Karpas-422 (cell line): ENCODE results near the gene OGFOD1. TPM values are rescaled to one million over a fixed set of nuclear protein-coding genes. Genes with fewer than 3 reads are reported as not detected.
"Not testable (repeated sequence)": the region's sequence is repeated elsewhere in the genome, so short reads cannot be mapped to it uniquely, and the experiment has no call there.

Source experiments
- DNase-seq: peaks from one replicate; pipeline ENCODE4 v3.0.0-alpha.2; 2015
- H2AFZ ChIP-seq: fragments of 200-600 bp; sonication (generic); 2 replicates; pipeline ENCODE4 v1.6.1; 2014; ENCODE audit warnings: antibody characterized with exemption, low read length, mixed read lengths
- H3K27ac ChIP-seq: fragments of 200-600 bp; sonication (generic); 2 replicates; pipeline ENCODE4 v1.5.1; 2014; ENCODE audit warnings: mild to moderate bottlenecking, low read length, moderate library complexity
- H3K27me3 ChIP-seq: fragments of 200-600 bp; sonication (generic); 2 replicates; pipeline ENCODE4 v1.6.1; 2014; ENCODE audit warnings: low read length, mixed read lengths
- H3K36me3 ChIP-seq: fragments of 200-600 bp; sonication (generic); 2 replicates; pipeline ENCODE4 v1.6.1; 2014; ENCODE audit warnings: low read length, mixed read lengths; ENCODE audit not compliant: insufficient read depth
- H3K4me1 ChIP-seq: fragments of 200-600 bp; sonication (generic); 2 replicates; pipeline ENCODE4 v1.6.1; 2014; ENCODE audit warnings: mild to moderate bottlenecking, low read length, mixed read lengths
- H3K4me2 ChIP-seq: fragments of 200-600 bp; sonication (generic); 2 replicates; pipeline ENCODE4 v1.6.1; 2014; ENCODE audit warnings: low read length, low read depth, mild to moderate bottlenecking; ENCODE audit not compliant: poor library complexity, severe bottlenecking
- H3K4me3 ChIP-seq: fragments of 200-600 bp; sonication (generic); 2 replicates; pipeline ENCODE4 v1.5.1; 2014; ENCODE audit warnings: mild to moderate bottlenecking, antibody characterized with exemption, low read length, mixed read lengths
- H3K79me2 ChIP-seq: fragments of 200-600 bp; sonication (generic); 2 replicates; pipeline ENCODE4 v1.6.1; 2014; ENCODE audit warnings: mild to moderate bottlenecking, low read length, mixed read lengths
- H3K9ac ChIP-seq: fragments of 200-600 bp; sonication (generic); 2 replicates; pipeline ENCODE4 v1.6.0; 2014; ENCODE audit warnings: low read length
- H3K9me2 ChIP-seq: fragments of 200-600 bp; sonication (generic), shearing (Covaris generic); replicated peaks from 2 replicates; pipeline ENCODE4 v1.6.0; 2014; ENCODE audit warnings: mild to moderate bottlenecking, low read length, moderate library complexity; ENCODE audit not compliant: insufficient read depth
- H3K9me3 ChIP-seq: fragments of 300-700, 200-600 bp; sonication (generic); 2 replicates; pipeline ENCODE4 v1.6.1; 2014; ENCODE audit warnings: low read length, mixed read lengths
- H4K20me1 ChIP-seq: fragments of 200-600 bp; sonication (generic); 2 replicates; pipeline ENCODE4 v1.6.1; 2014; ENCODE audit warnings: mild to moderate bottlenecking, antibody characterized with exemption, low read length, low read depth; ENCODE audit not compliant: insufficient read depth
- total RNA-seq: library from RNA; depleted of rRNA; stranded (reverse); fragments of >200 nt; shearing (Covaris generic); gene quantifications from 2 replicates; pipeline ENCODE4 v1.2.3, GENCODE V29; 2014; ENCODE audit warnings: low replicate concordance

Gene OGFOD1
- total RNA-seq, 1 experiment from 2014 or later, result 51.9 TPM

GRCh38 chr16:56488035-56488434, 36.7 kb downstream of the OGFOD1 start:
- no peak overlapping the region for H3K4me2 ChIP-seq
- no peak overlapping the region for H3K4me3 ChIP-seq
- peaks cover 14% of the 10 kb centered on the region for H3K4me1 ChIP-seq
- H3K9me2 ChIP-seq, result no peaks in the 10 kb centered on the region
- H3K79me2 ChIP-seq, result no peaks in the 10 kb centered on the region
- H4K20me1 ChIP-seq, result no peaks in the 10 kb centered on the region
- H3K27ac ChIP-seq, result no peak overlapping the region
- no peak overlapping the region for H2AFZ ChIP-seq
- H3K36me3 ChIP-seq, result peaks cover 14% of the 10 kb centered on the region
- no peaks in the 10 kb centered on the region for H3K27me3 ChIP-seq
- no peak for DNase-seq
- H3K9ac ChIP-seq, result no peak overlapping the region
- H3K9me3 ChIP-seq, result no peaks in the 10 kb centered on the region

- not testable (repeated sequence) for H4K20me1 ChIP-seq, H3K9me3 ChIP-seq, H3K27me3 ChIP-seq, H3K27ac ChIP-seq, H3K79me2 ChIP-seq, H3K9me2 ChIP-seq, DNase-seq, H3K9ac ChIP-seq, H3K4me3 ChIP-seq, H2AFZ ChIP-seq, H3K4me2 ChIP-seq
- Histone ChIP-seq H3K4me1 (peaks cover 14% of the 10 kb centered on the region), H3K36me3 (peaks cover 11% of the 10 kb centered on the region)
Observed at GRCh38 chr16:56488868-56489267, 37.5 kb downstream of the OGFOD1 start.

GRCh38 chr16:56491657-56492261, 40.4 kb downstream of the OGFOD1 start:
- Histone ChIP-seq H3K9ac (no peak overlapping the region), H4K20me1 (no peaks in the 10 kb centered on the region), H3K4me3 (no peak overlapping the region), H3K9me3 (no peaks in the 10 kb centered on the region), H3K36me3 (0 out of 2 replicates have a peak, but pooled peaks cover 6% of the 10 kb centered on the region), H3K79me2 (no peaks in the 10 kb centered on the region), H3K4me2 (peak overlapping the region; percentile 41), H3K27me3 (no peaks in the 10 kb centered on the region), H2AFZ (peak overlapping the region; percentile 23; the same call in 1 of the 2 replicates), H3K27ac (no peak overlapping the region), H3K4me1 (peaks cover 14% of the 10 kb centered on the region), H3K9me2 (no peaks in the 10 kb centered on the region)
- DNase-seq, result peak; percentile 54

- Histone ChIP-seq H3K36me3 (peaks cover 8% of the 10 kb centered on the region; the same call in 1 of the 2 replicates), H3K27ac (no peak overlapping the region), H3K9ac (no peak overlapping the region), H2AFZ (no peak overlapping the region), H3K4me2 (no peak overlapping the region), H3K4me3 (no peak overlapping the region), H3K27me3 (no peaks in the 10 kb centered on the region), H4K20me1 (no peaks in the 10 kb centered on the region), H3K9me2 (no peaks in the 10 kb centered on the region), H3K79me2 (no peaks in the 10 kb centered on the region), H3K9me3 (no peaks in the 10 kb centered on the region), H3K4me1 (peaks cover 14% of the 10 kb centered on the region)
- no peak for DNase-seq
Observed at GRCh38 chr16:56493126-56493525, 41.8 kb downstream of the OGFOD1 start.

GRCh38 chr16:56493815-56494214, 42.5 kb downstream of the OGFOD1 start:
- H3K4me1 ChIP-seq, result peaks cover 14% of the 10 kb centered on the region
- H3K27me3 ChIP-seq, result no peaks in the 10 kb centered on the region
- no peaks in the 10 kb centered on the region for H3K9me2 ChIP-seq
- H3K36me3 ChIP-seq, result peaks cover 15% of the 10 kb centered on the region; the same call in 1 of the 2 replicates
- no peak overlapping the region for H3K9ac ChIP-seq
- H3K79me2 ChIP-seq, result no peaks in the 10 kb centered on the region
- no peaks in the 10 kb centered on the region for H3K9me3 ChIP-seq
- H3K4me3 ChIP-seq, result no peak overlapping the region
- no peak overlapping the region for H2AFZ ChIP-seq
- no peak for DNase-seq
- H3K27ac ChIP-seq, result no peak overlapping the region
- H4K20me1 ChIP-seq, result no peaks in the 10 kb centered on the region
- no peak overlapping the region for H3K4me2 ChIP-seq

- H3K27me3 ChIP-seq, result no peaks in the 10 kb centered on the region
- no peaks in the 10 kb centered on the region for H3K9me3 ChIP-seq
- H3K9ac ChIP-seq, result no peak overlapping the region
- no peaks in the 10 kb centered on the region for H3K79me2 ChIP-seq
- H3K4me1 ChIP-seq, result no peaks in the 10 kb centered on the region
- H3K36me3 ChIP-seq, result peaks cover 22% of the 10 kb centered on the region; the same call in 1 of the 2 replicates
- H3K4me2 ChIP-seq, result no peak overlapping the region
- no peak overlapping the region for H3K27ac ChIP-seq
- no peak overlapping the region for H2AFZ ChIP-seq
- no peak overlapping the region for H3K4me3 ChIP-seq
- no peaks in the 10 kb centered on the region for H3K9me2 ChIP-seq
- no peak for DNase-seq
- no peaks in the 10 kb centered on the region for H4K20me1 ChIP-seq
Observed at GRCh38 chr16:56505181-56505580, 53.8 kb downstream of the OGFOD1 start.

- no peak for DNase-seq
- no peaks in the 10 kb centered on the region for H3K9me2 ChIP-seq
- no peaks in the 10 kb centered on the region for H3K27me3 ChIP-seq
- no peaks in the 10 kb centered on the region for H3K79me2 ChIP-seq
- no peaks in the 10 kb centered on the region for H3K4me1 ChIP-seq
- no peak overlapping the region for H3K27ac ChIP-seq
- peaks cover 23% of the 10 kb centered on the region; the same call in 1 of the 2 replicates for H3K36me3 ChIP-seq
- no peak overlapping the region for H3K4me2 ChIP-seq
- no peak overlapping the region for H3K4me3 ChIP-seq
- no peaks in the 10 kb centered on the region for H4K20me1 ChIP-seq
- H3K9me3 ChIP-seq, result no peaks in the 10 kb centered on the region
- H3K9ac ChIP-seq, result no peak overlapping the region
- H2AFZ ChIP-seq, result no peak overlapping the region
Observed at GRCh38 chr16:56506941-56507340, 55.6 kb downstream of the OGFOD1 start.

GRCh38 chr16:56510544-56510943, 59.2 kb downstream of the OGFOD1 start:
- Histone ChIP-seq H3K27ac (no peak overlapping the region), H3K4me1 (peaks cover 16% of the 10 kb centered on the region), H3K27me3 (no peaks in the 10 kb centered on the region), H3K9me2 (no peaks in the 10 kb centered on the region), H3K79me2 (peaks cover 24% of the 10 kb centered on the region), H3K4me2 (no peak overlapping the region), H4K20me1 (no peaks in the 10 kb centered on the region), H3K9ac (no peak overlapping the region), H3K9me3 (no peaks in the 10 kb centered on the region), H3K36me3 (peaks cover 24% of the 10 kb centered on the region; the same call in 1 of the 2 replicates), H2AFZ (no peak overlapping the region), H3K4me3 (no peak overlapping the region)
- DNase-seq, result no peak
